Measurements from ENCODE around the gene SUCNR1. TPM values are rescaled to one million over a fixed set of nuclear protein-coding genes. Genes with fewer than 3 reads are reported as not detected.
"Not testable (repeated sequence)": the region's sequence is repeated elsewhere in the genome, so short reads cannot be mapped to it uniquely, and the experiment has no call there.

SUCNR1 gene
- total and polyA plus RNA-seq, 2 donors (not counting 1 experiment from before 2014, with no cell fraction given): not detected

GRCh38 chr3:151896246-151897012 lies 23.0 kb downstream of the SUCNR1 start:
- Histone ChIP-seq H3K36me3 (replicated peaks in 1 of 2; ENCODE audit: control extremely low read depth in 1 of 2, control insufficient read depth in 1 of 2, extremely low read depth in 1 of 2, insufficient read depth in 2 of 2, low read length in 1 of 2) (no peaks in the 10 kb centered on the region), H3K4me3 (ENCODE audit: control extremely low read depth in 1 of 5, extremely low read depth in 1 of 5, insufficient read depth in 1 of 5, low read depth in 2 of 5, low read length in 4 of 5) (no peak overlapping the region), H3K9ac (ENCODE audit: low read length) (no peak overlapping the region), H3K79me2 (ENCODE audit: control insufficient read depth, insufficient read depth, low read length) (no peaks in the 10 kb centered on the region), H3K27ac (ENCODE audit: low read length in 2 of 2) (no peak overlapping the region), H3K27me3 (replicated peaks in 1 of 4; ENCODE audit: control extremely low read depth in 1 of 4, control insufficient read depth in 3 of 4, insufficient read depth in 4 of 4, low read length in 3 of 4) (no peaks in the 10 kb centered on the region), H3K9me3 (ENCODE audit: control extremely low read depth in 1 of 3, control insufficient read depth in 2 of 3, insufficient read depth in 1 of 3, low read length in 2 of 3) (peaks cover 0 to 1% (median 0%) of the 10 kb centered on the region in 3 donors), H4K20me1 (ENCODE audit: control insufficient read depth, insufficient read depth, low read length, poor library complexity, severe bottlenecking) (no peaks in the 10 kb centered on the region), H3K4me2 (replicated peaks; ENCODE audit: low read depth, low read length, poor library complexity, severe bottlenecking) (no peak overlapping the region), H3K4me1 (ENCODE audit: control insufficient read depth in 2 of 2, insufficient read depth in 2 of 2, low read length in 2 of 2) (no peaks in the 10 kb centered on the region), H2AFZ (ENCODE audit: insufficient read depth, low read depth, low read length, poor library complexity, severe bottlenecking) (no peak overlapping the region)
- no peak for ATAC-seq (ENCODE audit: low read depth)
- intact Hi-C loops (cut with micrococcal nuclease): no loop called here
- WGBS (ENCODE audit: insufficient coverage): 51% methylated on average over 2 of the region's 4 CpGs
- CTCF ChIA-PET: no interaction called here
- Mint-ChIP-seq H3K4me1 (peaks cover 5% of the 10 kb centered on the region), H3K27ac (no peak overlapping the region), H3K27me3 (no peaks in the 10 kb centered on the region), H3K9me3 (ENCODE audit: insufficient read depth) (no peaks in the 10 kb centered on the region), H3K4me3 (no peak overlapping the region)
- POLR2A ChIA-PET: no interaction called here
- TF ChIP-seq CTCF (IDR thresholded peaks at IDR 0.05) (no peak), EZH2 (IDR thresholded peaks at IDR 0.05; ENCODE audit: borderline replicate concordance, insufficient read depth, low read depth, low read length, poor library complexity, severe bottlenecking) (no peak)
- DNase-seq: no peak

GRCh38 chr3:151898121-151898520 lies 24.7 kb downstream of the SUCNR1 start:
- H3K36me3 ChIP-seq (replicated peaks in 1 of 2; ENCODE audit: control extremely low read depth in 1 of 2, control insufficient read depth in 1 of 2, extremely low read depth in 1 of 2, insufficient read depth in 2 of 2, low read length in 1 of 2); H3K79me2 ChIP-seq (ENCODE audit: control insufficient read depth, insufficient read depth, low read length); H4K20me1 ChIP-seq (ENCODE audit: control insufficient read depth, insufficient read depth, low read length, poor library complexity, severe bottlenecking); H3K9me3 ChIP-seq (ENCODE audit: control extremely low read depth in 1 of 3, control insufficient read depth in 2 of 3, insufficient read depth in 1 of 3, low read length in 2 of 3); intact Hi-C loops (cut with micrococcal nuclease); H3K4me3 Mint-ChIP-seq; H2AFZ ChIP-seq (ENCODE audit: insufficient read depth, low read depth, low read length, poor library complexity, severe bottlenecking); H3K4me3 ChIP-seq (ENCODE audit: control extremely low read depth in 1 of 5, extremely low read depth in 1 of 5, insufficient read depth in 1 of 5, low read depth in 2 of 5, low read length in 4 of 5); H3K27me3 ChIP-seq (replicated peaks in 1 of 4; ENCODE audit: control extremely low read depth in 1 of 4, control insufficient read depth in 3 of 4, insufficient read depth in 4 of 4, low read length in 3 of 4); DNase-seq; POLR2A ChIA-PET; H3K9me3 Mint-ChIP-seq (ENCODE audit: insufficient read depth); ATAC-seq (ENCODE audit: low read depth); H3K27me3 Mint-ChIP-seq; H3K27ac Mint-ChIP-seq; H3K4me1 Mint-ChIP-seq; H3K9ac ChIP-seq (ENCODE audit: low read length); H3K27ac ChIP-seq (ENCODE audit: low read length in 2 of 2); H3K4me2 ChIP-seq (replicated peaks; ENCODE audit: low read depth, low read length, poor library complexity, severe bottlenecking); H3K4me1 ChIP-seq (ENCODE audit: control insufficient read depth in 2 of 2, insufficient read depth in 2 of 2, low read length in 2 of 2): not testable (repeated sequence)
- CTCF ChIA-PET: interaction anchor here (0.6 kb wide), 1 partner anchor 929 kb away, joined by 3 read pairs; no protein-coding TSS in a partner anchor
- no CpG with 5 or more reads among the region's 1 CpG for WGBS (ENCODE audit: insufficient coverage)

- H3K4me1 ChIP-seq (ENCODE audit: control insufficient read depth in 2 of 2, insufficient read depth in 2 of 2, low read length in 2 of 2); H2AFZ ChIP-seq (ENCODE audit: insufficient read depth, low read depth, low read length, poor library complexity, severe bottlenecking); H3K79me2 ChIP-seq (ENCODE audit: control insufficient read depth, insufficient read depth, low read length); POLR2A ChIA-PET; H3K4me1 Mint-ChIP-seq; ATAC-seq (ENCODE audit: low read depth); H3K4me2 ChIP-seq (replicated peaks; ENCODE audit: low read depth, low read length, poor library complexity, severe bottlenecking); H3K9ac ChIP-seq (ENCODE audit: low read length); H3K4me3 ChIP-seq (ENCODE audit: control extremely low read depth in 1 of 5, extremely low read depth in 1 of 5, insufficient read depth in 1 of 5, low read depth in 2 of 5, low read length in 4 of 5); H3K27ac Mint-ChIP-seq; H4K20me1 ChIP-seq (ENCODE audit: control insufficient read depth, insufficient read depth, low read length, poor library complexity, severe bottlenecking); H3K9me3 ChIP-seq (ENCODE audit: control extremely low read depth in 1 of 3, control insufficient read depth in 2 of 3, insufficient read depth in 1 of 3, low read length in 2 of 3); H3K27me3 Mint-ChIP-seq; DNase-seq; H3K27me3 ChIP-seq (replicated peaks in 1 of 4; ENCODE audit: control extremely low read depth in 1 of 4, control insufficient read depth in 3 of 4, insufficient read depth in 4 of 4, low read length in 3 of 4); H3K4me3 Mint-ChIP-seq; H3K27ac ChIP-seq (ENCODE audit: low read length in 2 of 2); intact Hi-C loops (cut with micrococcal nuclease); H3K36me3 ChIP-seq (replicated peaks in 1 of 2; ENCODE audit: control extremely low read depth in 1 of 2, control insufficient read depth in 1 of 2, extremely low read depth in 1 of 2, insufficient read depth in 2 of 2, low read length in 1 of 2); H3K9me3 Mint-ChIP-seq (ENCODE audit: insufficient read depth): not testable (repeated sequence)
- CTCF ChIA-PET: interaction anchor here (0.6 kb wide), 1 partner anchor 929 kb away, joined by 3 read pairs; no protein-coding TSS in a partner anchor
- 100% methylated on average over 1 of the region's 3 CpGs for WGBS (ENCODE audit: insufficient coverage)
Observed at GRCh38 chr3:151898564-151899261, 25.3 kb downstream of the SUCNR1 start.
